Measurements from ENCODE around the gene TGFBR3. TPM values are rescaled to one million over a fixed set of nuclear protein-coding genes. Genes with fewer than 3 reads are reported as not detected.
A peak's percentile ranks its signal among the peaks of the same experiment; 100 is the strongest.

Gene TGFBR3
- total RNA-seq, 2 donors from 2014 or later, result 67.6 to 157 TPM

DNA sequence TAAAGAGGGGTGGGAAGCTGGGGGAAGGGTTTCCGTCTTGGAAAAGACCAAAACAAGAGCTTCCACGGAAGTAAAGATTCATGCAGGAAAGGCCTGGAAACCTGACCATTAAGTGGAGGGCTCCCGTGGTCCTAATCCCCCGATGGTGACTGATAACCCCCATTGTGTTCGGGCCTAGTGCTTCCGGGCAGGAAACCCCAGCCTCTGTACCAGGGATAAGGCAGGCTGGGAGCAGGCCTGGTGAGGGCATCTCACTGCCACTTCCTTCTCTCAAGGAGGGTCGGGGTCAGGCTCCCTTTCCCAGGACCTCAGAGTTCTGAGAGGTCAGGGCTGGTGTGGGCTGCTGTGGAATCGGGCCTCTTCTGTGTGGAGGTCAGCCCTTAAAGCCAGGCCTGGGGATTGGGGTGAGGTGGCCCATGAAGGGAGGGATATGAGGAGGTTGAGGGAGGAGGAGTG is 248.4 kb downstream of the TGFBR3 start:
- no peak overlapping the region for H3K4me3 Mint-ChIP-seq
- H3K36me3 Mint-ChIP-seq, result peaks cover 19% of the 10 kb centered on the region
- peaks cover 3% of the 10 kb centered on the region for H3K9me3 Mint-ChIP-seq
- peaks cover 11 to 12% of the 10 kb centered on the region in 2 donors for H3K4me1 Mint-ChIP-seq (ENCODE audit: low read depth in 2 of 2)
- no peaks in the 10 kb centered on the region for H3K27me3 Mint-ChIP-seq
- DNase-seq (ENCODE audit: low spot score) (no peak), ATAC-seq (no peak)
- no peak overlapping the region for H3K27ac Mint-ChIP-seq

DNA sequence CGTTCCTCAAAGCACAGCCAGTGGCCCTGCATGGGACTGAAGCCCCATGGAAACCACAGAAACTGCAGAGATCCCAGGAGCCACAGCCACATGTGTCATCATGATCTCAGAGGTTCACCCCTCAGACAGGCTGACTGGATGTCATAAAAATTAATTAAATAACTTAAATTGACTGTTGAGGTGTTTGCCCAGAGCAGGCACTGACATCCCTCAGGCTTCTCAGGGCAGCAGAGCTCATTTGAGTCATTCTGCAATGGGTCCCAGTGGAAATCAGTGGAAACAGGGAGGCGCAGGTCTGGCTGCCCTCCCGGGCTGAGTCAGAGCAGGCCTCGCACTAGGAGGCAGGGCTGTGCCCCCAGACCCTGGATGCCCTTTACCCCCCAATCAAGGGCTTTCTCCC is 250.2 kb downstream of the TGFBR3 start:
- Mint-ChIP-seq H3K9me3 (peaks cover 3% of the 10 kb centered on the region), H3K27me3 (no peaks in the 10 kb centered on the region), H3K27ac (no peak overlapping the region), H3K4me3 (no peak overlapping the region), H3K36me3 (peaks cover 3% of the 10 kb centered on the region), H3K4me1 (ENCODE audit: low read depth in 2 of 2) (peaks cover 18% of the 10 kb centered on the region in 2 donors)
- ATAC-seq (no peak), DNase-seq (ENCODE audit: low spot score) (no peak)

DNA sequence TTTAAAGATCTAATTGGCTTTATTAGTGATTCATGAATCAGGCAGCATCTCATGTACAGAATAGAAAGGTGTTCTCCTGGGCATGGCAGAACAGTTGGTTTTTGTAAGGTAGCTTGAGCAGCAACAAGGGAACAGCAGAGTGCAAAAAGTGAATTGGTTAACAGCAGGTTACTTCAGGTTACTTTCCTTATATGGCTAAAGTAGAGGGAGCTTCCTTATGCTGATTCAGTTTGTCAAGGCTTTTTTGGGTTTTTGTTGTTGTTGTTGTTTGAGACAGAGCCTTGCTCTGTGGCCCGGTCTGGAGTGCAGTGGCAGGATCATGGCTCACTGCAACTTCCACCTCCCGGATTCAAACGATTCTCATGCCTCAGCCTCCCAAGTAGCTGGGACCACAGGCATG is 252.5 kb downstream of the TGFBR3 start:
- no peak overlapping the region for H3K27ac Mint-ChIP-seq
- no peaks in the 10 kb centered on the region for H3K36me3 Mint-ChIP-seq
- no peak for DNase-seq (ENCODE audit: low spot score)
- H3K27me3 Mint-ChIP-seq, result no peaks in the 10 kb centered on the region
- peaks cover 15 to 18% of the 10 kb centered on the region in 2 donors for H3K4me1 Mint-ChIP-seq (ENCODE audit: low read depth in 2 of 2)
- H3K4me3 Mint-ChIP-seq, result no peak overlapping the region
- H3K9me3 Mint-ChIP-seq, result no peaks in the 10 kb centered on the region
- no peak for ATAC-seq

DNA sequence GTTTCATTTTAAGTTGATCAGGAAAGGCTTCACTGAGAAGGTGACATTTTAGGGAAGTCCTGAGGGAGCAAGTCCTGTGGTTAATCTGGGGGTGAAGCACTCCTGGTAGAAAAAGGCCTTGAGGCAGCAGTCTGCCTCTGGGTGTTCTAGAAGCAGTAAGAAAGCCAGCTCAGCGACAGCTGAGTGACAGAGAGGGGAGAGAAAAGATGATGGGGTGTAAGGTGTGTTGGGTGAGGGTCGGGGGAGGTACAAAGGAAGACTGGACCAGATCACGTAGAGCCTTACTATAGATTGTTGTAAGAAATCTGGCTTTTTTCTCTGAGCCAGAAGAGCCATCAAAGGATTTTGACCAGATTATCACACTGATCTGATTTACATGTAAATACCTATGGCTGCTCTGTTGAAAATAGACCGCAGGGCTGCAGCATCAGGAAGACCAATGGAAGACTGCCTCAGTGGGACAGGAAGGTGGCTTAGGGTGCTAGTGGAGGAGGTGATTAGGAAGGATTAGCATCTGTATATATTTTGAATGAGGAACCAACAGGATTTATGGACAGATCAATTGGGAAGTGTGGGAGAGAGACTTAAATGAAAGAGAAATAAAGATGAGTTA is 254.1 kb downstream of the TGFBR3 start:
- H3K4me1 Mint-ChIP-seq (ENCODE audit: low read depth in 2 of 2), result peaks cover 15 to 18% of the 10 kb centered on the region in 2 donors
- no peak for DNase-seq (ENCODE audit: low spot score)
- H3K4me3 Mint-ChIP-seq, result no peak overlapping the region
- peak overlapping the region in 1 of 2 donors; percentile 11 for H3K27ac Mint-ChIP-seq
- no peaks in the 10 kb centered on the region for H3K36me3 Mint-ChIP-seq
- H3K9me3 Mint-ChIP-seq, result no peaks in the 10 kb centered on the region
- H3K27me3 Mint-ChIP-seq, result no peaks in the 10 kb centered on the region
- no peak for ATAC-seq

DNA sequence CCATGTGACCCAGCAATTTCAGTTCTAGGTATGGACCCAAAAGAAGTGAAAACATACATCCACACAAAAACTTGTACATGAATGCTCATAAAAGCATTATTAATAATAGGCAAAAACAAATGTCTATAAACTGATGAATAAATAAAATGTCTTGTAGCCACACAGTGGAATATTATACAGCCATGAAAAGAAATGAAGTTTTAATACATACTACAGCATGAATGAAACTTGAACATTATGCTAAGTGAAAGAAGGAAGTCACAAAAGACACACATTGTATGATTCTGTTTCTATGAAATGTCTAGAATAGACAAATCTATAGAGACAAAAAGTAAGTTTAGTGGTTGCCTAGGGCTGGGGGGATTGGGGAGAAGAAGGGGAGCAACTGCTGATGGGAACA is 255.1 kb downstream of the TGFBR3 start:
- H3K9me3 Mint-ChIP-seq, result no peaks in the 10 kb centered on the region
- H3K27me3 Mint-ChIP-seq, result no peaks in the 10 kb centered on the region
- no peak overlapping the region for H3K4me3 Mint-ChIP-seq
- H3K36me3 Mint-ChIP-seq, result no peaks in the 10 kb centered on the region
- ATAC-seq (no peak), DNase-seq (ENCODE audit: low spot score) (no peak)
- peak overlapping the region in 1 of 2 donors; percentile 67 for H3K27ac Mint-ChIP-seq
- peaks cover 11 to 15% of the 10 kb centered on the region in 2 donors for H3K4me1 Mint-ChIP-seq (ENCODE audit: low read depth in 2 of 2)

Other genes starting within 250 kb of the TGFBR3 start
- gene BRDT, start 63.2 kb upstream of the TGFBR3 start, total RNA-seq, result not detected
- 1 to 10 TPM in 1 of 2 donors, under 1 TPM in 1; 0.26 to 2.1 TPM for gene EPHX4, start 143.8 kb upstream of the TGFBR3 start, total RNA-seq
- gene SETSIP, start 189.3 kb upstream of the TGFBR3 start, total RNA-seq, result not detected
- 1 to 10 TPM in 1 of 2 donors, under 1 TPM in 1; 0.67 to 1.3 TPM for gene BTBD8, start 194.2 kb upstream of the TGFBR3 start, total RNA-seq

All from natural killer cell treated with Interleukin-12 subunit alpha and Interleukin-12 subunit beta and Interleukin-15 and Interleukin-18, amount 100 ng/mL, for 72 hours (primary cell).